ENCODE measurements around the gene ZNF385C.

GRCh38 chr17:42113293-42114069 lies 15.2 kb upstream of the ZNF385C start:
- TF ChIP-seq, protein P1, sequence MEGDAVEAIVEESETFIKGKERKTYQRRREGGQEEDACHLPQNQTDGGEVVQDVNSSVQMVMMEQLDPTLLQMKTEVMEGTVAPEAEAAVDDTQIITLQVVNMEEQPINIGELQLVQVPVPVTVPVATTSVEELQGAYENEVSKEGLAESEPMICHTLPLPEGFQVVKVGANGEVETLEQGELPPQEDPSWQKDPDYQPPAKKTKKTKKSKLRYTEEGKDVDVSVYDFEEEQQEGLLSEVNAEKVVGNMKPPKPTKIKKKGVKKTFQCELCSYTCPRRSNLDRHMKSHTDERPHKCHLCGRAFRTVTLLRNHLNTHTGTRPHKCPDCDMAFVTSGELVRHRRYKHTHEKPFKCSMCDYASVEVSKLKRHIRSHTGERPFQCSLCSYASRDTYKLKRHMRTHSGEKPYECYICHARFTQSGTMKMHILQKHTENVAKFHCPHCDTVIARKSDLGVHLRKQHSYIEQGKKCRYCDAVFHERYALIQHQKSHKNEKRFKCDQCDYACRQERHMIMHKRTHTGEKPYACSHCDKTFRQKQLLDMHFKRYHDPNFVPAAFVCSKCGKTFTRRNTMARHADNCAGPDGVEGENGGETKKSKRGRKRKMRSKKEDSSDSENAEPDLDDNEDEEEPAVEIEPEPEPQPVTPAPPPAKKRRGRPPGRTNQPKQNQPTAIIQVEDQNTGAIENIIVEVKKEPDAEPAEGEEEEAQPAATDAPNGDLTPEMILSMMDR (IDR thresholded peaks at IDR 0.05), result no peak
- TF ChIP-seq POLR2A (IDR thresholded peaks at IDR 0.05), result no peak

Data from body of pancreas (tissue), 4 donors.